GM23248 (cell line): ENCODE data around the gene PITPNM3.

ENCODE experiments used
- EZH2 ChIP-seq: fragments of 200-600 bp; sonication (generic); IDR thresholded peaks from 2 replicates; pipeline ENCODE4 v1.6.1; 2018; ENCODE audit warnings: antibody characterized with exemption, mild to moderate bottlenecking; ENCODE audit not compliant: insufficient read depth, poor library complexity, severe bottlenecking
- EZH2phosphoT487 ChIP-seq: fragments of 200-600 bp; sonication (generic); IDR thresholded peaks from 2 replicates; pipeline ENCODE4 v1.6.1; 2018; ENCODE audit warnings: antibody characterized with exemption, moderate library complexity, mild to moderate bottlenecking, low read depth; ENCODE audit not compliant: insufficient read depth

- TF ChIP-seq EZH2 (no peak), EZH2phosphoT487 (no peak)
Measured at GRCh38 chr17:6508016-6508415, 48.3 kb downstream of the PITPNM3 start.
